ENCODE data around the gene TNC.

DNA sequence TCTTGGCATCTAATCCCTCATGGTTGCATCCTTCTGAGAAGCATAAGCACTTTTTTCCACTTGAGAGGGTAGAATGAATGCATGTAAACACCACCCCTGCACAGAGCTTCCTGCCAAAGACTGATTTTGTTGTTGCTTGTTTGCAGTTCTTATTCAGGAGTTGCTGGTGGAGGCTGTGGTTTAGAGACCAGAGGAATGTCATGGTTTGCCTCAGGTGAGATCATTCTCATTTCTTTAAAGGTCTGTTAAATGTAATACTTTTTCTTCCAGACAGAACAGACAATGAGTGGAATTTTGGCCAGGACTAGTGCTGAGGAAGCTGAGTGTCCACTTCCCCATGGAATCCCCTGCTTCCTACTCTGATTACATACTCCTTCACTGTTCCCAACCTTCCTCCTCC, 3.2 kb upstream of the TNC start:
- TF ChIP-seq EZH2 (IDR thresholded peaks at IDR 0.05; ENCODE audit: borderline replicate concordance, insufficient read depth, low read depth, low read length, poor library complexity, severe bottlenecking): no peak
- TF ChIP-seq, protein P1, sequence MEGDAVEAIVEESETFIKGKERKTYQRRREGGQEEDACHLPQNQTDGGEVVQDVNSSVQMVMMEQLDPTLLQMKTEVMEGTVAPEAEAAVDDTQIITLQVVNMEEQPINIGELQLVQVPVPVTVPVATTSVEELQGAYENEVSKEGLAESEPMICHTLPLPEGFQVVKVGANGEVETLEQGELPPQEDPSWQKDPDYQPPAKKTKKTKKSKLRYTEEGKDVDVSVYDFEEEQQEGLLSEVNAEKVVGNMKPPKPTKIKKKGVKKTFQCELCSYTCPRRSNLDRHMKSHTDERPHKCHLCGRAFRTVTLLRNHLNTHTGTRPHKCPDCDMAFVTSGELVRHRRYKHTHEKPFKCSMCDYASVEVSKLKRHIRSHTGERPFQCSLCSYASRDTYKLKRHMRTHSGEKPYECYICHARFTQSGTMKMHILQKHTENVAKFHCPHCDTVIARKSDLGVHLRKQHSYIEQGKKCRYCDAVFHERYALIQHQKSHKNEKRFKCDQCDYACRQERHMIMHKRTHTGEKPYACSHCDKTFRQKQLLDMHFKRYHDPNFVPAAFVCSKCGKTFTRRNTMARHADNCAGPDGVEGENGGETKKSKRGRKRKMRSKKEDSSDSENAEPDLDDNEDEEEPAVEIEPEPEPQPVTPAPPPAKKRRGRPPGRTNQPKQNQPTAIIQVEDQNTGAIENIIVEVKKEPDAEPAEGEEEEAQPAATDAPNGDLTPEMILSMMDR (IDR thresholded peaks at IDR 0.05): no peak

Data from B cell (primary cell).